Measurements from ENCODE around the gene GGT6. TPM values are rescaled to one million over a fixed set of nuclear protein-coding genes. Genes with fewer than 3 reads are reported as not detected.
A peak's percentile ranks its signal among the peaks of the same experiment; 100 is the strongest.

GGT6 gene
- total RNA-seq, 1 donor from 2014 or later: not detected

- DNase-seq (ENCODE audit: low spot score): peak; percentile 96
- Mint-ChIP-seq H3K27me3 (ENCODE audit: unreplicated experiment) (peaks cover 10% of the 10 kb centered on the region), H3K4me1 (ENCODE audit: unreplicated experiment) (peaks cover 28% of the 10 kb centered on the region), H3K4me3 (ENCODE audit: unreplicated experiment) (peak within 1 kb of the TSS; percentile 89), H3K9me3 (ENCODE audit: unreplicated experiment) (no peaks in the 10 kb centered on the region), H3K27ac (ENCODE audit: unreplicated experiment) (peak within 1 kb of the TSS; percentile 85), H3K36me3 (ENCODE audit: low read depth, unreplicated experiment) (peaks cover 4% of the 10 kb centered on the region)
- TF ChIP-seq CTCF (IDR thresholded peaks at IDR 0.05; ENCODE audit: unreplicated experiment): peak; percentile 77
These were observed 5.2 kb downstream of the GGT6 start, which contains the start of gene MYBBP1A for GRCh38 chr17:4554997-4555799. Gene MYBBP1A (minus strand): TSS chr17:4555384. CDS start chr17:4555324, 60 bp downstream.

DNA sequence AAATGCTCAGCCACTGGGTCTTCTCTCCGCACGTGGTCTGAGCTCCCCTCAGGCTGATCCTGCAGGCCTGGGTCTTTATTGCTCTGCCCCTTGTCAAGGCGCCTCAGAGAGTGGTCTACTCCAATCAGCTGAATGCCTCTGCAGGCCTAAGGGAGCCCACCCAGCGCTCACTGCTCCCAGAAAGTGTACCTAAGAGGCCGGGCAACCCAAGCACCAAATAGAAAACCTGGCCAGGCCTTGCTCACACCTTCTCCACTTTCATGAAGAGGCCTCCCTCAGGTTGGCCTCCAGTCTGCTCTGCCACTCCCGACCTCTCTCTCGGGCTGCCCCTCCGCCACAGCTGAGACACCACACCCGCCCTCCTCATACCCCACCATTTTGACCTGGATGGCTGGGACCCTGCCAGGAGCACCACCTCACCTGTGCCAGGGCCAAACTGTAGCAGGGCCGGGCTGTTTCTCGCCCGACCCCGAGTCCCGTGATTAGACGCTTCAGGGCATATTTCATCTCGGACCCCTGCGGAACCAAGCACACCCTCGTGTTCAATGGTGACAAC is 5.9 kb downstream of the GGT6 start:
- DNase-seq (ENCODE audit: low spot score): peak; percentile 11
- peaks cover 4% of the 10 kb centered on the region for H3K36me3 Mint-ChIP-seq (ENCODE audit: low read depth, unreplicated experiment)
- H3K4me1 Mint-ChIP-seq (ENCODE audit: unreplicated experiment): peaks cover 28% of the 10 kb centered on the region

DNA sequence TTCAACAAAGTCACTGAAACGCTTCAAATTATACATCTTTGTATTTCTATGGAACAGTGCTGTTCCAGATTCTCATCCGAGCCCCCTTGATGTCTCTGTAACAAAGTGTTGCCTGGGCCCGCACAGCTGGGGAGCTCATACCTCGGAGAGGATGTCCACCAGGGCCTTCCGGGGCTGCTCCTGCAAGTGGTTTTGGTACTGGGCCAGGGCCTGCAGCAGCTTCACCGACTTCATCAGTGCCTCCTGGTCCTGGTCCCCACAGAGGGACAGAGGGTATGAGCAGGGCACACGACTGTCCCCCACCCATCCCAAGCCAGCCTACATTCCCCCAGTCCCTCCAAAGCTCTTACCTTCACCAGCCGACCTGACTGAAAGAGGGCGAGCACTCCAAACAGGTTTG is 6.7 kb downstream of the GGT6 start:
- Mint-ChIP-seq H3K4me1 (ENCODE audit: unreplicated experiment) (peaks cover 28% of the 10 kb centered on the region), H3K27ac (ENCODE audit: unreplicated experiment) (no peak overlapping the region), H3K4me3 (ENCODE audit: unreplicated experiment) (peak overlapping the region; percentile 56), H3K9me3 (ENCODE audit: unreplicated experiment) (no peaks in the 10 kb centered on the region), H3K27me3 (ENCODE audit: unreplicated experiment) (peaks cover 10% of the 10 kb centered on the region), H3K36me3 (ENCODE audit: low read depth, unreplicated experiment) (peaks cover 4% of the 10 kb centered on the region)
- no peak for DNase-seq (ENCODE audit: low spot score)
- no peak for TF ChIP-seq CTCF (IDR thresholded peaks at IDR 0.05; ENCODE audit: unreplicated experiment)

More for the DNA sequence above, 5.9 kb downstream of the GGT6 start:
- TF ChIP-seq CTCF (IDR thresholded peaks at IDR 0.05; ENCODE audit: unreplicated experiment): no peak
- H3K9me3 Mint-ChIP-seq (ENCODE audit: unreplicated experiment): no peaks in the 10 kb centered on the region
- H3K27me3 Mint-ChIP-seq (ENCODE audit: unreplicated experiment): peaks cover 10% of the 10 kb centered on the region
- H3K4me3 Mint-ChIP-seq (ENCODE audit: unreplicated experiment): peak overlapping the region; percentile 89
- no peak overlapping the region for H3K27ac Mint-ChIP-seq (ENCODE audit: unreplicated experiment)

GRCh38 chr17:4551796-4552525 is 8.4 kb downstream of the GGT6 start:
- DNase-seq (ENCODE audit: low spot score): no peak
- H3K27me3 Mint-ChIP-seq (ENCODE audit: unreplicated experiment): peaks cover 16% of the 10 kb centered on the region
- H3K9me3 Mint-ChIP-seq (ENCODE audit: unreplicated experiment): no peaks in the 10 kb centered on the region
- H3K4me1 Mint-ChIP-seq (ENCODE audit: unreplicated experiment): peaks cover 28% of the 10 kb centered on the region
- H3K36me3 Mint-ChIP-seq (ENCODE audit: low read depth, unreplicated experiment): peaks cover 4% of the 10 kb centered on the region
- TF ChIP-seq CTCF (IDR thresholded peaks at IDR 0.05; ENCODE audit: unreplicated experiment): no peak
- no peak overlapping the region for H3K4me3 Mint-ChIP-seq (ENCODE audit: unreplicated experiment)
- no peak overlapping the region for H3K27ac Mint-ChIP-seq (ENCODE audit: unreplicated experiment)
